HG03097 (cell line): Measurements from ENCODE around the gene SAP30BP.

Experiments
- ATAC-seq: cut with Tn5 transposase; IDR thresholded peaks from one replicate; pipeline ENCODE4 v1.9.1; 2021; ENCODE audit not compliant: unreplicated experiment, low FRiP score

Gene SAP30BP

DNA sequence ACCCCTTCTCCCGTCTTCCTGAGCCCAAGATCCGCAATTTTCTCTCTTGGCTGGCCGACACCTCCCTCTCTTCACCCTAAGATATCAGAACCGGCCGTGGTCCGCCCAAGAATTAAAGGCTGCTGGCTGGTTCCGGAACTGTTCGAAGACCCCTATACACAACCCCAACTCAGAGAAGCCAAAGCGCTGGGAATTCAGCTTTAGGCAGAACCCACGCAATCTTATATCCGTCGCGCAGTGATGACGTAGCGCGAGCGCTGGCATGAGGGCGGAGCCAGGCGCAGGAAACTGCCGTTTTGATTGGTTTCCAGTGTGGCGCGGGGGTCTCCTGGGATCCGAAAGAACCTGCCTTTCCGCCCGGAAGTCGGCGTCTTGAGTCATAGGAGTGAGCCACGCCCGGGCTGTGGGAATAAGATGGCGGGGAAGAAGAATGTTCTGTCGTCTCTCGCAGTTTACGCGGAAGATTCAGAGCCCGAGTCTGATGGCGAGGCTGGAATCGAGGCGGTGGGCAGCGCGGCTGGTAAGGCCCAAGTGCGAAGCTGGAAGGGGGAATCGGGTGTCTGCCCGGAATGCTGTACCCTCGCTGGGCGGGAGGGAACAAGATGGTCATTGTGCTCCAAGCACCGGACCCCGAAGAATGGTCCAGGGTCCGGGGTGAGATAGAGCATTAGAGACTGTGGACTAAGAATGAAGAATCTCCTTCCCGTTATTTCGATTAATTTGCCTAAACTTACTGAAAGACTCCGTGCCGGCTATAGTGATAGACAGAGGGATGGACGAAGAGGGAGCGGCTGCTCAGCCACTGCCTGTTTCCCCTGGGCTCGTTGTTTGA is at the start of gene SAP30BP, which contains the start of gene RECQL5:
Gene SAP30BP, plus strand, starts transcription at position 380 of the 832 bp plus-strand sequence. Its CDS starts 35 bp downstream, at position 415.
Gene RECQL5, minus strand, starts transcription at position 196 of the 832 bp plus-strand sequence. CDS start 597 bp downstream, outside the sequence.
- ATAC-seq: peak; percentile 72

DNA sequence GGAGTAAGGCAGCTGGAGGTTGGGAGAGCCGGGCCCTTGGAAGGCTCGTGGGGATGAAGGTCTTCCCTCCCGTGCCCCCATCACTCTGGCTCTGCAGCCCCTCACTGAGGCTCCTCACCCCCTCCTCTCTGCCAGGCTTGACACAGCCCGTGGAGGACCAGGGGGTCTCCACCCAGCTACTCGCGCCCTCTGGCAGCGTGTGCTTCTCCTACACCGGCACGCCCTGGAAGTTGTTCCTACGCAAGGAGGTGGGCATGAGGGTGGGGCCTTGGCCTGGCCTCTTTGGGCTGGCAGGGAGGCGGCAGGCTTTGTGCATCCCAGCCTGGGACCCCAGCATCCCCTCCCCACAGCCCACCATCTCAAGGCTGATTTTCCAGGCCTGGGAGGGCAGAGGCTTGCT is 49.5 kb upstream of the SAP30BP start:
- ATAC-seq: no peak

DNA sequence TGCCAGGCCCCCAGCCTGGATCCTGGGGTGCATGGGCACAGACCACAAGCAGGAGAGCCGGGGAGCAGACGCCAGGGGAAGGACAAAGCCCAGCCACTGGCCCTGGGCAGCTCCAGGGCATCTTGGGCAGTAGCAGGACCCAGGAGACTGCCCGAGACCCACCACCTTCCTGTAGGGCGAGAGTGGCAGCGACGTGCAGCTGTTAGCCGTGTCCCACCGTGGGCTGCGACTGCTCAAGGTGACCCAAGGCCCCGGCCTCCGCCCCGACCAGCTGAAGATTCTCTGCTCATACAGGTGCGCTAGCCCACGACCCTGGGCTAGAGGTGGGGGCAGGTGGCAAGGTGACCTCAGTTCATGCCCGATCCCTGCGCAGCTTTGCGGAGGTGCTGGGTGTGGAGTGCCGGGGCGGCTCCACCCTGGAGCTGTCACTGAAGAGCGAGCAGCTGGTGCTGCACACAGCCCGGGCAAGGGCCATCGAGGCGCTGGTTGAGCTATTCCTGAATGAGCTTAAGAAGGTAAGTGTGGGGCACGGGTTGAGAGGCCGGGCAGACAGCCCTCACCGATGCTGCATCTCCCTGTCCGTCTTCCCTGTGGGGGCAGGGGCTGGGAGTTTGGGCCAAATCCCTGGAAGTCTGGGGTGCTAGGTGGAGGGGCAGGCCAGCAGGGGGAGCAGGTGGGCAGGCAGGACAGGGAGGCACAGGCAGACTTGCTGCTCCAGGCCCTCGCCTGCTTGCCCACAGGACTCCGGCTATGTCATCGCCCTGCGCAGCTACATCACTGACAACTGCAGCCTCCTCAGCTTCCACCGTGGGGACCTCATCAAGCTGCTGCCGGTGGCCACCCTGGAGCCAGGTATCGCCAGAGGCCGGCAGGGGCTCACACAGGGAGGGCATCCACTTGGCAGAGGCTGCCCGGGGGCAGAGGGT is 47.4 kb upstream of the SAP30BP start:
- ATAC-seq: no peak

DNA sequence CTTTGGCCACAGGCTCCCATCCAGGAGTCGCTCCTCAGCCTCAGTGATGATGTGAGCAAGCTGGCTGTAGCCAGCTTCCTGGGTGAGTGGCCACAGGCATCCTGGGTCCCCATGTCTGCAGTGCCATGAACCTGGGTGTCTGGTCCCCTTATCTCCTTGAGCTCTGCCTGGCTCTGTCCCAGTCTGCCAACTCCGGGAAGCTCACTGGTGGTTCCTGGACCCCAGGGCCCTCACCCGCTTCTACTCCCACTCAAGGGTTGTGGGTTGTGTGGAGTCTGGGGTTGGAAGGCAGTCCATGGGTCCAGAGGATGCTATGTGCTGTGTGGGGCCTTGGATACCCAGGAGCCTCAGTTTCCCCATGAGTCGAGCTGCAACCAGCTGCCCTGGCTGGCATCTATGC is 45.6 kb upstream of the SAP30BP start:
- ATAC-seq: no peak

DNA sequence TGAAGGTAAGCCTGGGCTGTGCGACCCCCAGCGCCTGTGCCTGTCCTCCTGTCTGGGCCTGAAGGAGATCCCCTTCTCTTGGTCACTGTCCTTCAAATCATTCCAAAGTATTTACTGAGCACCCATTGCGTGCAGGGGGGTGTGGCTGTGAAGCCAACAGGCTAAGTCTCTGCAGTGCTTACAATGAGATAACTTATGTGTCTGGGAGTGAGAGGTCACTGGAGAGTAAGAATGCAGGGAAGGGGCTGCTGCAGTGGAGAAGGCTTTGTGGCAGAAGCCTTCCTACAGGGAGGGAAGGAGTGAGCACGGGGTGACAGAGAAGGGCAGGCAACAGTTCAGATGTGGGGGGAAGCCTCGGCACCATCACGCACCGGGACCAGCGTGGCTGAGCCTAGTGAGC is 45.1 kb upstream of the SAP30BP start:
- ATAC-seq: no peak

DNA sequence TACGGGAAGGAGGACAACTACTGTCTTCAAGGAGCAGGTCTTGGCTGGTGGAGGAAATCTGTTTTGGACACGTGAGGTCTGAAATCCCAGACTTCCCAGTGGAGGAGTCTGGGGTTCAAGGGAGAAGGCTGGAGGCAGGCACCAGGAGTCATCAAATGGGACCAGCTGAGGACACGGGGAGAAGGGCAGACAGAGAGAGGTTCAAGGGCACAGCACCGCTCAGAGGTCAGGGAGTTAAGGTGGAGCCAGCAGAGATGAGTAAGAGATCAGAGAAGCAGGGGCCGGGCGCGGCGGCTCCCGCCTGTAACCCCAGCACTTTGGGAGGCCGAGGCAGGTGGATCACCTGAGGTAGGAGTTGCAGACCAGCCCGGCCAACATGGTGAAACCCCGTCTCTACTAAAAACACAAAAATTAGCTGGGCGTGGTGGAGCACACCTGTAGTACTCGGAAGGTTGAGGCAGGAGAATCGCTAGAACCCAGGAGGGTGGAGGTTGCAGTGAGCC is 44.3 kb upstream of the SAP30BP start:
- no peak for ATAC-seq

DNA sequence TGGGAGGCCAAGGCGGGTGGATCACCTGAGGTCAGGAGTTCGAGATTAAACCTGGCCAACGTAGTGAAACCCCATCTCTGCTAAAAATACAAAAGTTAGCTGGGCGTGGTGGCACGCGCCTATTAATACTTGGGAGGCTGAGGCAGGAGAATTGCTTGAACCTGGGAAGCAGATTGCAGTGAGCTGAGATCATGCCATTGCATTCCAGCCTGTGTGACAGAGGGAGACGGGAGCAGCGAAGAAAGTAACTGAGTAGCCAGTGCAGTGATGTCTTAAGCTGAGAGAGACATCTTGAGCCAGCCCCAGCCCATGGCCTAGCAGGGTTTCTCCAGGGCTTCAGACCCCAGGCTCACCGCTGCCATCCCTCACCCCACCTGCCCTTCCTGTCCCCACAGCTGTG is 43.8 kb upstream of the SAP30BP start:
- no peak for ATAC-seq

DNA sequence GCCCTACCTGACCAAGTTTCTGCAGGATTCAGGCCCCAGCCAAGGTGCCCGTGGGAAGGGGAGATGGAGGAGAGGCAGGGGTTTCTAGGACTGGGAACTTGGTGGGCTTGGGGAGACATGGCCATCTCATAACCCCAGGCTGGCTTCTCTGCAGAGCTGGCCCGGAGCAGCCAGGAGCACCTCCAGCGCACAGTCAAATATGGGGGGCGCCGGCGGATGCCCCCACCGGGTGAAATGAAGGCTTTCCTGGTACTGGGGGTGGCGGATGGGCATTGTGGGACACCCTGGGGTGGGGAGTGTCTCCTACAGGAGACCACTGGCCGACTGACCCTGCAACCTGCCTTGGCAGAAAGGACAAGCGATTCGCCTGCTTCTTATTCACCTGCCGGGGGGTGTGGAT is 43.1 kb upstream of the SAP30BP start:
- ATAC-seq: no peak

DNA sequence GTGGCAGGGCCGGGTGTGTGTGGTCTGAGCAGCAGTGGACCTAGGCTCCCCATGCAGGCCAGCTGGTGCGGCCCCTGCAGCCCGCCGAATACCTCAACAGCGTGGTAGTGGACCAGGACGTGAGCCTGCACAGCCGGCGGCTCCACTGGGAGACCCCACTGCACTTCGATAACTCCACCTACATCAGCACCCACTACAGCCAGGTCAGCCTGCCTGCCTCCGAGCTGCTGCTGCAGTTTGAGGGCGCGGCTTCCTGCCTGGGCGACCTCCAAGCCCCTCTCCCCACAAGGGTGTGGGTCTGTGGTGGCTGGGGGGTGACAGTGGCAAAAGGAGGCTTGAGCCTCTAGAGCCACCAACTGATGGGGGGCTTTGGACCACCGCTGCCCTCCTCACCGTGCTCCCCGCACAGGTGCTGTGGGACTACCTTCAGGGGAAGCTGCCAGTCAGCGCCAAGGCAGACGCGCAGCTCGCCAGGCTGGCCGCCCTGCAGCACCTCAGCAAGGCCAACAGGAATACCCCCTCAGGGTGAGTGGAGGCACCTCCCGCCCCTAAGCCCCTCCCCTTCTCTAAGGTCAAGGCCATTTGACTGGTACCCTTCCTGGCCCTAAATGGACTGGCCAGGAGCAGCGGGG is 42.3 kb upstream of the SAP30BP start:
- no peak for ATAC-seq

DNA sequence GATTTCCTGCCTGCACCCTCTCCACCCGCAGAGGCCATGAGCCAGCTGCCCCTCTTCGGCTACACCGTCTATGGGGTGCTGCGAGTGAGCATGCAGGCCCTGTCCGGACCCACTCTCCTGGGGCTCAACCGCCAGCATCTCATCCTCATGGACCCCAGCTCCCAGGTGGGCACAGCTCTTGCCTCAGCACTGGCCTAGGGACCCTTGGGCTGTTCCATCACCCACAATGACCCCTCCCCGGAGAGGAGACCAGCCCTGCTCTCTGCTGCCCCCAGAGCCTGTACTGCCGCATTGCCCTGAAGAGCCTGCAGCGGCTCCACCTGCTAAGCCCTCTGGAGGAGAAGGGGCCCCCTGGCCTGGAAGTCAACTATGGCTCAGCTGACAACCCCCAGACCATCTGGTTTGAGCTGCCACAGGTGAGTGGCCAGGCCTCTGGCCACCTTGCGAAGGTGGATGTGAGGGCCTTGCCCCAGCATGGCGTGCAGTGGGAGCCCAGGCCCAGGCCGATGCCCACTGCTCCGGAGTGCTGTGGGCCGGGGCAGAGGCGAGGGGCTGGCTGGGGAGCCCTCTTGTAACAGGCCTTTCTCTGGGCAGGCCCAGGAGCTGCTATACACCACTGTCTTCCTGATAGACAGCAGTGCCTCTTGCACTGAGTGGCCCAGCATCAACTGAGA is 41.2 kb upstream of the SAP30BP start:
- no peak for ATAC-seq

DNA sequence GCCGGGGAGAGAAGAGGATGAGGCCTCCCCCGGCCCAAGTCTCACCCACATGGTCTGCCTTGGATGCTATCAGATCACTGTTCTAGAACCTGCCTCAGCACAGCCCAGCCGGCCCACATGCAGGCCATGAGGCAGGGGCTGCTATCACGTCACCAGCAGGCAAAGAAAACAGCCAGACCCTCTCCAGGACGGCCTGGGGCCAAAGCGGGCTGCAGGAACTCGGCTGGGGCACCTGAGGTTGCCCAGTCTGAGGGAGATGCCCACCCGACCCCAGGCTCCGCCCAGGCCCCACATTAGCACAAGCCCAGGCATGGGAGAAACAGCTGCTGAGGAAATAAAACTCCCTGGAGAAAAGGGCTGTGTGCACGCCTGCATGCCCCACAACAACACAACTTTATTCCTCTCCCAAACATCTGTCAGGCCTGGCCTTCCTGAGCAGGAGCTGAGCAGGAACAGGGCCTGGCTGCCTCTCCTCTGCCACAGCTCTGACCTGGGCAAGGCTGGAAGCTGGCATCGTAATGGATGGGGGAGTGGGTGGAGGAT is 40.6 kb upstream of the SAP30BP start:
- no peak for ATAC-seq

DNA sequence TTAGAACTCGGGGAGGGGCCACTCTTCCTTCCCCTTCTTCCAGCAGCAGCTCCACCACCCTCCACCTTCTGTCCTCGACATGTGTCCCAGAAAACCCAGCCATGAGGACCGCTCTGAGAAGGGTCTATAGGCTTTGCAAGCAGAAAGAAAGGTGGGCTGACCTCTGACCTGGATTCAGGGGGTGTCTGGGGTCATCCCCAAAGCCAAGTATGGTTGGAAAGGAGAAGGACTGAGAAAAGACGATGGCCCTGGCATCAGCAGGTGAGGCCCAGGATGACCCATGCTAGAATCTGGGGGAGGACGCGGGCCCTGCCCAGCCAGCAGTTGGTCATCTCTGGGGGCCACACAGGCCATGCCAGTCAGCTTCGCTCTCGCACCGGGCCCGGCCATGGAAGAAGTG is 40.0 kb upstream of the SAP30BP start:
- ATAC-seq: no peak

DNA sequence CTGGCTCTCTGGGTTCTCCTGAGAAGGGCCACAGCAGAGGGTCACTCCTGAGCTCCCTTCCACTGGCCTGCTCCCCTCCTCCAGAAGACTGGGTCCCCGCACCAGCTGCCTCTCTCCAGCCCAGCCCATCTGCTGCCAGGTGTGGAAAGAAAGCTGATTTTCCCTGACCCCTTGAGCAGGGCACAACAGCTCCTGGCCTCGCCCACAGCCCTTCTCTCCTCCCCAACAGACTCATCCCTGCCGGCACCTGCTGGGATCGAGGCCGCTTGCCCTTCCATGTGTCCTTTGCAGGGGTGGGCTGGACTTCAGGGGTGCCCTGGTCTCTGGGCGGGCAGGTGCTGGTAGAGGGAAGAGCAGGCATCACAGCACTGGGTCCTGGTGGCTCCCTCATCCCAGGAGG is 38.7 kb upstream of the SAP30BP start:
- no peak for ATAC-seq

DNA sequence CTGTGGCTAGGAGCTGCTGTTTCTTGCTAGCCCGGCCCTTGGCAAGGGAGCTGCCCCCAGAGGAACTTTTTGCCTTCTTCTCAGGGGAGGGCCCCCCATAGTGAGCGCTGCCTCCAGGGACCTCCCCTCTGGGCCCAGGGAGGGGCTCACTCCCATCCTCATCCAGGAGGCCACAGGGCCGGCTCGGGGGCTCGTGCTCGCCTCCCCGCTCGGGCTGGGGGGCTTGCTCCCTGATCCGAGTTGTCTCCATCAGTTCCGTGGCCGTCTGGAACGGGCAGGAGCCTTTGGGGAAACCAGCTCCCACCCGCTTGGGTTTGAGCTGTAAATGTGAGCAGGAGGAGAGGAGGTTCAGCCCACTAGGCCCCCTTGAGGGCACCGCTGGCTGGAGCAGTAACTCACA is 38.0 kb upstream of the SAP30BP start:
- no peak for ATAC-seq

DNA sequence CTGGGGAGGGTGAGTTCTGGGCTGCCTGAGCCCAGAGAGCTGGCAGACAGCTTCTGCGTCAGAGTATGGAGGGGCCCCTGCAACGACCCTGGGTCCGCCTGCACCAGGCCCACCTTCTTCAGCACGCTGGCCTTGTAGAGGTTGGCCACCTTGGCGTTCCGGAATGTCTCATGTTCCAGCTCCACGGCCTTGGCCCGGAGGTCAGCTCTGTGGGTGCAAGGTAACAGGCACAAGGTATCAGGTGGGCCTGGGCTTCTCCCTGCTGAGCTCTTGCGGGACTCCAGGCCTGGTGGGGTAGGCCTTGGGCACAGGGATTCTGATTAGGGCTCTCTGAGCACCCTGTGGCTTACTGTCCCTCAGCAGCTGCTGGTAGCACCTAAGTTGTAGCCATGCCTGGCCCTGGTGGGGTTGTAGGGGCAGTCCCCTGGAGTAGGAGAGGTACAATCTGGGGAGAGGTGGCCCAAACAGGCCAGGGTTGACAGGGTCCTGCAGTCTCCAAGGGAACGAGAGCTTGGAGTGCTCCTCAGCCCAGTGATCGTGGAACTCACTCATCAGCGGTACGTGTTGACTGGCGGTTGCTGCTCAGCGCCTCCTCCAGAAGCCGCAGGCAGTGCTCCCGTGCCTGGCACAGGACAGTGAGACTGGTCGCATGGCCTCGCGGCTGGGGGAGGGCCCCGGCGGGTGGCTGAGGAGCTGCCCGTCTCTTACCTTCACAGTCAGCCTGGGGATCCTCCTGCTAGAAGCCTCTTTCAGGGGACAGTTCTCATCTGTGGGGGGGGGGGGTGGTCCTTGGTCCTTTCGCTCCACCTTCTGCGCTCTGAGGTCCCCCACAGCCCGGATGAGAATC is 36.8 kb upstream of the SAP30BP start:
- ATAC-seq: no peak

DNA sequence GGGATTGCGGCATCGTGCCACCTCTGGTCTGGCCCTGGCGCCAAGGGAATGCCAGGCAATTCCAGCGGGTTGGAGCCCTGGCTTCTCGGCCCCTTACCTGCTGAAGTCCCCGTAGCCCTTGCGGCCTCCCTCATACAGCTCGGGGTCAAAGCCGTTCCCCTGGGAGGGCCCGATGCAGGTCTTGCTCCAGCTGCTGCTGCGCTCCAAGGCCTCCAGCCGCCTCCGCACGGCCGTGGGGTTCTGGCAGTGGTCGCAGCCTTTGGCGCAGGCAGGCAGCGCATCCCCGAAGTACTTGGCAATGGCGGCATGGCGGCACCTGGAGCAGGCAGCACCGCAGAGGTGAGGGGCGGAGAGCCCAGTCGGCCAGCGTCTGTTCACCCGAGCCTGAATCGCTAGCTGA is 35.8 kb upstream of the SAP30BP start:
- ATAC-seq: no peak

DNA sequence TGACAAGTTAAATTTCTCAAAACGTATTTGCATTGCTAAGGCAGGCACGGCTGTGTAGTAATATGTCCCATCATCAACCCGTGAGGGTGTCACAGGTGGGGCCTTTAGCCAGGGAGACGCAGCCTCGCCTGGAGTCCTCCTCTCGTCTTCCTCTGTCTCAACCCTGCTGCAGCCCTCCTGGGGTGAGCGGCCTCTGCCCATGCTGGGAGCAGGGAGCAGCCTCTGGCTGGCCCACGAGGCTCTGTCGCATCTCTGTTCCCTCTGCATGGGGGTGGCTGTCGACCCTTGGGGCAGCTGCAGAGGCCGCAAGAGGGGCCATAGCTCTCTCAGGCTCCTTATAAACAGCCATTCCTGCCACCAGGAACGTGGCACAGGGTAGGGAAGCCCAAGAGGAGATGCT is 34.7 kb upstream of the SAP30BP start:
- no peak for ATAC-seq

DNA sequence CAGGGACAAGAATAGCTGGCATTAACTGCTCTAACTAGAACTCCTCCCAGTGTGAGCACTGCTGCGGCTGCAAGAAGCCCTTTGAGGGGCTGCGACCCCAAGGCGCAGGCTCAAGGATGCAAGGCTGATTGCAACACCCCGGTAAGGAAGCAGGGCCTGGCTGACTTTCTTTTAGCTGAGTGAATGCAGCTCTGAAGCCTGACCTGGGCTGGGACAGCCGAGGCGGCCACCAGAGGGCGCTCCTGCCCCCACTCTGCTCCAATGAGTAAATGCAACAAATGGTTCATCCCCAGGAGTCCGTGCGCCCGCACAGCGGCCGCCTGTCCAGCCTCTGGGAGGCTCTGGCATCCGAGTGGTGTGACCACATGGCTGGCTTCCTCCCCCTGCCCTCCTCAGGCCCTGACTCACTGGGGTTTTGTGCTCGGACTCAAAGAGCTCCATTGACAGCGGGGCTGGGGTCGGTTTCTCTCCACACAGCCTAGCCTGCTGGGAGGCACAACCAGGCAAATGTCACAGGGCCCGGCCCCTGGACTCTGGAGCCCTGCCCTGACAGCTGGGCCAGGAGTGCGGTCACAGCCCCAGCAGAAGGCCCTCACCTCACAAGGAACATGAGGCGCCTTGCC is 34.2 kb upstream of the SAP30BP start, which contains the start of gene SMIM5:
Gene SMIM5, plus strand, starts transcription at position 572 of the 623 bp plus-strand sequence. CDS start 6,768 bp downstream, outside the sequence.
- ATAC-seq: no peak
